Measurements from ENCODE around the gene NXPE1.
"Not testable (repeated sequence)": the region's sequence is repeated elsewhere in the genome, so short reads cannot be mapped to it uniquely, and the experiment has no call there.

Gene NXPE1

GRCh38 chr11:114559425-114560310 is at the start of gene NXPE1:
NXPE1 (minus strand) TSS chr11:114559881; CDS start chr11:114551201, 8,680 bp downstream.
- ATAC-seq = no peak

- no peak for ATAC-seq
Measured at GRCh38 chr11:114609429-114609828, 49.7 kb upstream of the NXPE1 start.

- ATAC-seq = not testable (repeated sequence)
Measured at GRCh38 chr11:114608605-114609004, 48.9 kb upstream of the NXPE1 start.

DNA sequence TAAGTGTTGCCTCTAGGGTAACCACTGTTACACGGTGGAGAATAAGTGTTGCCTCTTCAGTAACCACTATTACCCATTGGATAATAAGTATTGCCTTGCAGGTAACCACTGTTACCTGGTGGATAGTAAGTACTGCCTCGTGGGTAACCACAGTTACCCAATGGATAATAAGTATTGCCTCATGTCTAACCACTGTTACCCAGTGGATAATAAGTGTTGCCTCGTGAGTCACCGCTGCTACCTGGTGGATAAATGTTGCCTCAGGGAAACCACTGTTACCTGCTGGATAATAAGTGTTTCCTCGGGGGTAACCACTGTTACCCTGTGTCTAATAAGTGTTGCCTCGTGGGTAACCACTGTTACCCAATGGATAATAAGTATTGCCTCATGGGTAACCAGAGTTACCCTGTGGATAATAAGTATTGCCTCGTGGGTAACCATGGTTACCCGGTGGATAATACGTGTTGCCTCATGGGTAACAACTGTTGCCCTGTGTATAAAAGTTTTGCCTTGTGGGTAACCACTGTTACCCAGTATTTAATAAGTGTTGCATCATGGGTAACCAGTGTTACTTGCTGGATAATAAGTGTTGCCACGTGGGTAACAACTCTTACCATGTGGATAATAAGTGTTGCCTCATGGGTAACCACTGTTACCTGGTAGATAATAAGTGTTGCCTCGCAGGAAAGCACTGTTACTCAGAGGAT is 48.2 kb upstream of the NXPE1 start:
- no peak for ATAC-seq

DNA sequence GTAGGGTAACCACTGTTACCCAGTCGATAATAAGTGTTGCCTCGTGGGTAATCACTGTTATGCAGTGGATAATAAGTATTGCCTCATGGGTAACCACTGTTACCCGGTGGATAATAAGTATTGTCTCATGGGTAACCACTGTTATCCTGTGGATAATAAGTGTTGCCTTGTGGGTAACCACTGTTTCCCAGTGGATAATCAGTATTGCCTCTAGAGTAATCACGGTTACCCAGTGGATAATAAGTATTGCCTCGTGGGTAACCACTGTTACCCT is 47.1 kb upstream of the NXPE1 start:
- not testable (repeated sequence) for ATAC-seq

GRCh38 chr11:114606003-114606801 is 46.5 kb upstream of the NXPE1 start:
- ATAC-seq = no peak

DNA sequence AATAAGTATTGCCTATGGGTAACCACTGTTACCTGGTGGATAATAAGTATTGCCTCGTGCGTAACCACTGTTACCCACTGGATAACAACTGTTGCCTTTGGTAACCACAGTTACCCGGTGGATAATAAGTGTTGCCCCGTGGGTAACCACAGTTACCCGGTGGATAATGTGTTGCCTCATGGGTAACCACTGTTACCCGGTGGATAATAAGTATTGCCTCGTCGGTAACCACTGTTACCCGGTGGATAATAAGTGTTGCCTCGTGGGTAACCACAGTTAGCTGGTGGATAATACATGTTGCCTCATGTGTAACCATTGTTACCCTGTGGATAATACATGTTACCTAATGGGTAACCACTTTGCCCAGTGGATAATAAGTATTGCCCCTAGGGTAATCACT is 45.7 kb upstream of the NXPE1 start:
- no peak for ATAC-seq

DNA sequence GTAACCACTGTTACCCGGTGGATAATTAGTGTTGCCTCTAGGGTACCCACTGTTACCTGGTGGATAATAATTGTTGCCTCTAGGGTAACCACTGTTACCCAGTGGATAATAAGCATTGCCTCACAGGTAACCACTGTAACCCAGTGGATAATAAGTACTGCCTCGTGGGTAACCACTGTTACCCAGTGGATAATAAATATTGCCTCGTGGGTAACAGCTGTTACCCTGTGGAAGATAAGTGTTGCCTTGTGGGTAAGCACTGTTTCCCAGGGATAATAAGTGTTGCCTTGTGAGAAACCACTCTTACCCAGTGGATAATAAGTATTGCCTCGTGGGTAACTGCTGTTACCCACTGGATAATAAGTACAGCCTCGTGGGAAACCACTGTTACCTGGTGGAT is 45.2 kb upstream of the NXPE1 start:
- ATAC-seq = no peak

- ATAC-seq = no peak
Measured at GRCh38 chr11:114604179-114604813, 44.6 kb upstream of the NXPE1 start.

DNA sequence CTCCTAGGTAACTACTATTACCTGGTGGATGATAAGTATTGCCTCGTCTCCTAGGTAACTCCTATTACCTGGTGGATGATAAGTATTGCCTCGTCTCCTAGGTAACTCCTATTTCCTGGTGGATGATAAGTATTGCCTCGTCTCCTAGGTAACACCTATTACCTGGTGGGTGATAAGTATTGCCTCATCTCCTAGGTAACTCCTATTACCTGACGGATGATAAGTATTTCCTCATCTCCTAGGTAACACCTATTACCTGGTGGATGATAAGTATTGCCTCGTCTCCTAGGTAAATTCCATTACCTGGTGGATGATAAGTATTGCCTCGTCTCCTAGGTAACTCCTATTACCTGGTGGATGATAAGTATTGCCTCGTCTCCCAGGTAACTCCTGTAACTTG is 43.5 kb upstream of the NXPE1 start:
- ATAC-seq = not testable (repeated sequence)

GRCh38 chr11:114598461-114598860 is 38.8 kb upstream of the NXPE1 start:
- no peak for ATAC-seq

GRCh38 chr11:114596175-114596919 is 36.7 kb upstream of the NXPE1 start:
- no peak for ATAC-seq

- no peak for ATAC-seq
Measured at GRCh38 chr11:114595571-114595970, 35.9 kb upstream of the NXPE1 start, which contains the start of gene NXPE4. NXPE4 (minus strand) TSS chr11:114595786; CDS start chr11:114594759, 1,027 bp downstream.

DNA sequence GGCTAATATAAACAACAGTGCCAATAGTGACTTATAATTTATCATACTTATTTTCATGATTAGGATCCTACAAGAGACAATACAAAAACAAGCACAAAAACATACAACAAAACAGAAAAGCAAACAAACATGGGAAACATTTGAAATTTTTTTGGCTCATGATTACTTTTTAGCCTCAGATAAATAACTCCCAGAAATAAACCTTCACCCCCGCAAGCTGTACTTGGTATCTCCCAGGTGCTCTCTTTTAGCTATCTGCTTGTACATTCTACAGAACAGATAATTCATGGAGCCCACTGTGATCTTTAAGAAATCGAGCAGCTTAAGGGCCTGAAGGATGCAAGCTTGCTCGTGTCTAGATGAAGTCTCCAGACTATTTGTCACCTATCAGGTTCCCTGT is 35.0 kb upstream of the NXPE1 start:
- ATAC-seq = no peak

DNA sequence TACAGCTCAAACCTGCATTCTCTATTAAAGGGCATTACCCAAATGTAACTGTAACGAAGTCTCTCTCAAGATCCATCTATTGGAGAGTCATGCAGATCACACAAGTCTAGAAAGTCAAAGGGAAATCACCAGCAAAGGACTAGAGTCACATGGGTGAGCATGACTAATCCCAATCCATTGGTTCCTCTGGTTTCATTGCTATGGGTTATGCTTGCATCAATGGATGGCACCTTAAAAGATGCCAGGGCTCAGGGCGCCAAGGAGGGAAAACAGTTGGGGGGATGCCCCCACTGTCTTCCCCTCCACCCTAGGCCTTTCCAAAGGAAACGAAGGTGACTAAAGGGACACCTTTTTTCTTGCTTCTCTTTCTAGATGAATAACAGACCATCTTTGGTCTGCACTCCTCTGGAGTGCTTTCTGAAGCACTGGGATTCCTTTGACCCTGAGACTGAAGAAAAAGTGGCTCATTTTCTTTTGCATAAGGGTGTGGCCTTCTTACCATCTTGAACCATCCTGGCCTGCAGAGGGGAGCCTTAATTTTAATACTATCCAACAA is 27.8 kb upstream of the NXPE1 start:
- ATAC-seq = no peak

DNA sequence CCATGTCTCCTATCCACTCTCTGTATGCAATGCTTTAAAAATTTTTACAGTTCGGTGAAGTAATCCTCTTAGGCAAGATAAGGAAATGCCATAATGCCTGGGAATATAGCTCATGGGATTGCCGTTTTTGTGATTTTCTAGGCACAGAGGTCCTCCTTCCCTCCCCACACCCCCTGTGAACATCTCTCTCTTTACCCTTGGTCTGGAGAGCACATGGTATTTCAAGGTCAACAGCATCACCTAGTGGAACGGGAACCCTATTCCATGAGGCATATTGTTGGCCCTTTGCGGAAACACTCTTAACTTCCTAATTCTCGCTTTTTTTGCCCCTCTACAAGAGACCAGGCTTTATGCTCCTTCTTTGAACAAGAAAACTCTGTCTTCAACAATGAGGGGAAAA is 27.1 kb upstream of the NXPE1 start:
- no peak for ATAC-seq

DNA sequence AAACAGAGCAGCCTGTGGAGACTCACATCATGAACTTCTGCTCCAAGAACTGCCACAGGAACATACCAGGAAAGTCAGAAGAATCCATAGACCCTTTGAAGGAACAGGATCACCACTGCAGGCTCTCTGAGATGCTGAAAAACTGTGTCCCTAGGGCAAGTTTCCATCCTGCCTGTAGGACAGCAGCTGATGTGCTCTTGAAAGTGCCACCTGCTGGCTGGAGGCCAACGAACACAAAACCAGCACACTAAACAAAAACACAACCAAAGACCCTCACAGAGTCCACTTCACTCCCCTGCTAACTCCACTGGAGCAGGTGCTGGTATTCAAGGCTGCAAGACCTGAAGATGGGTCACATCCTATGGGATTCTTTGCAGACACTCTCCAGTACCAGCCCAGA is 12.0 kb upstream of the NXPE1 start:
- no peak for ATAC-seq

DNA sequence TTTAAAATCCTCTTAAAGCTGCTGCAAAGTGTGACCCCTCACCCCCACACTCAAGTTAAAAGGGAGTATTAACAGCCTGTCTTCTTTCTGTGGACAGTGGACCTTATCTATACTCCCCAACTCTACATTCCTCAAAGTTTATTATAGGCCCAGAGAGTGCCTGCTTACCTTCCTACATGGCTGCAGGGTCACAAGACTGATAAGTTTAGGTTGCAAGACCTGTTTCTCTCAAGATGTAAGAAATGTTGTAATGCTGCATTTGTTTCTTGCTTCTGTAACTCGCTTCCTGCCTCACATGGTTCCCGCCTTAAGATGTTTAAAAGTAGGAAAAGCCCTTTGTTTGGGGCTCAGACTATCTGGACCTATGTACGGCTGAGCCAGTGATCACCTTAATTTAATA is 10.1 kb upstream of the NXPE1 start:
- ATAC-seq = no peak

- no peak for ATAC-seq
Measured at GRCh38 chr11:114566276-114566675, 6.6 kb upstream of the NXPE1 start.

DNA sequence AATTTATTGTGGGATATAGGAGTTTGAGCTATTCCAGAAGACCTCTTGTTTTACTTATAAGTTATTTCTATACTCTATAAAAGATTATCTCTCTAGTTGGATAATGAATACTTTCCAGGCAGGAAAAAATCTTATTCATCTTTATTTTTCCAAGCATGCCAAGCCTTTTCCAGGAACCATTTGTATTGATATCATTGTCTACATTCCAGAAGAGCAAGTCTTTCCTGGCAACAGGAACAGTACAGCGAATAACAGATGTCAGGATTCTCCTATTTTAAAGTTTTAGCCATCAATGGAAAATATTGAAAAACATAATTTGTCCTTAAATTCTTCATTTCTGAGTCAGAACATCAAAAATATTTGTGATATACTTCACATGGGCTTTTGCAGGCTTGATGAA is 5.2 kb upstream of the NXPE1 start:
- ATAC-seq = no peak

- ATAC-seq = no peak
Measured at GRCh38 chr11:114563077-114563476, 3.4 kb upstream of the NXPE1 start.
